HepG2 (cell line): Measurements from ENCODE around the gene SPRED2. TPM values are rescaled to one million over a fixed set of nuclear protein-coding genes. Genes with fewer than 3 reads are reported as not detected.

Source experiments
- ADNP ChIP-seq: sonication (generic); formaldehyde crosslinking; IDR thresholded peaks from 2 replicates; pipeline ENCODE4 v1.4.0; 2020; ENCODE audit warnings: missing genetic modification reagents
- CENPT ChIP-seq: sonication (generic); formaldehyde crosslinking; IDR thresholded peaks from 2 replicates; pipeline ENCODE4 v1.8.0; 2022; ENCODE audit warnings: low read depth, mild to moderate bottlenecking, moderate library complexity, missing genetic modification reagents
- DNMT3B ChIP-seq: conservative IDR thresholded peaks from 2 replicates; pipeline ENCODE4 v1.6.1; 2016; ENCODE audit warnings: missing biosample characterization, control low read depth
- GPBP1L1 ChIP-seq: sonication (generic); formaldehyde crosslinking; IDR thresholded peaks from 2 replicates; pipeline ENCODE4 v1.5.0; 2020; ENCODE audit warnings: mild to moderate bottlenecking, missing genetic modification reagents
- HNRNPUL1 ChIP-seq: fragments of 200-400 bp; formaldehyde crosslinking; IDR thresholded peaks from 2 replicates; pipeline ENCODE4 v1.6.1; 2017; ENCODE audit warnings: low read depth, mild to moderate bottlenecking, low read length, moderate library complexity
- MEIS2 ChIP-seq: sonication (generic); formaldehyde crosslinking; IDR thresholded peaks from 2 replicates; pipeline ENCODE4 v1.9.0; 2021; ENCODE audit warnings: mild to moderate bottlenecking, missing genetic modification reagents
- MTERF4 ChIP-seq: sonication (generic); formaldehyde crosslinking; IDR thresholded peaks from 2 replicates; pipeline ENCODE4 v1.8.0; 2023; ENCODE audit warnings: mild to moderate bottlenecking, missing genetic modification reagents
- RFXAP ChIP-seq: sonication (generic); formaldehyde crosslinking; IDR thresholded peaks from 2 replicates; pipeline ENCODE4 v1.4.0; 2020; ENCODE audit warnings: missing genetic modification reagents, borderline replicate concordance
- SETDB1 ChIP-seq: sonication (generic); formaldehyde crosslinking; IDR thresholded peaks from 2 replicates; pipeline ENCODE4 v1.5.1; 2020; ENCODE audit warnings: missing genetic modification reagents, mild to moderate bottlenecking, borderline replicate concordance
- SKIL ChIP-seq: sonication (generic); formaldehyde crosslinking; IDR thresholded peaks from 2 replicates; pipeline ENCODE4 v1.8.0; 2022; ENCODE audit warnings: missing genetic modification reagents, mild to moderate bottlenecking, moderate library complexity, borderline replicate concordance
- SMAD3 ChIP-seq: sonication (generic); formaldehyde crosslinking; IDR thresholded peaks from 2 replicates; pipeline ENCODE4 v1.4.0; 2020; ENCODE audit warnings: missing genetic modification reagents
- SP140L ChIP-seq: sonication (generic); formaldehyde crosslinking; IDR thresholded peaks from 2 replicates; pipeline ENCODE4 v1.4.0; 2020; ENCODE audit warnings: missing genetic modification reagents, borderline replicate concordance
- SRSF4 ChIP-seq: fragments of 200-400 bp; formaldehyde crosslinking; IDR thresholded peaks from one replicate; pipeline ENCODE4 v1.6.1; 2018; ENCODE audit warnings: mild to moderate bottlenecking, low read depth, low read length, moderate library complexity; ENCODE audit not compliant: poor library complexity, severe bottlenecking
- TBL1XR1 ChIP-seq: fragments of 150-350 bp; IDR thresholded peaks from 2 replicates; pipeline ENCODE4 v1.6.1; 2014; ENCODE audit warnings: borderline replicate concordance, low read length; ENCODE audit not compliant: partially characterized antibody
- TOE1 ChIP-seq: sonication (generic); formaldehyde crosslinking; IDR thresholded peaks from 2 replicates; pipeline ENCODE4 v1.4.0; 2020; ENCODE audit warnings: mild to moderate bottlenecking, missing genetic modification reagents
- ZBTB38 ChIP-seq: sonication (generic); formaldehyde crosslinking; IDR thresholded peaks from 2 replicates; pipeline ENCODE4 v1.5.1; 2020; ENCODE audit warnings: mild to moderate bottlenecking, missing genetic modification reagents
- ZFP82 ChIP-seq: sonication (generic); formaldehyde crosslinking; IDR thresholded peaks from 2 replicates; pipeline ENCODE4 v1.5.1; 2020; ENCODE audit warnings: mild to moderate bottlenecking, missing genetic modification reagents, borderline replicate concordance
- ZNF251 ChIP-seq: sonication (generic); formaldehyde crosslinking; IDR thresholded peaks from 2 replicates; pipeline ENCODE4 v1.9.0; 2021; ENCODE audit warnings: mild to moderate bottlenecking, missing genetic modification reagents
- ZNF256 ChIP-seq: sonication (generic); formaldehyde crosslinking; conservative IDR thresholded peaks from 2 replicates; pipeline ENCODE4 v1.4.0; 2020; ENCODE audit warnings: missing genetic modification reagents
- ZNF580 ChIP-seq: IDR thresholded peaks from 2 replicates; pipeline ENCODE4 v1.6.1; 2016; ENCODE audit warnings: low read depth, borderline replicate concordance
- ZNF670 ChIP-seq: sonication (generic); formaldehyde crosslinking; IDR thresholded peaks from 2 replicates; pipeline ENCODE4 v1.8.0; 2022; ENCODE audit warnings: mild to moderate bottlenecking, missing genetic modification reagents, borderline replicate concordance
- polyA plus RNA-seq, 8 experiments: library from polyadenylated mRNA; depleted of rRNA in 3 of 8; stranded (reverse) in 7 of 8; unstranded in 1 of 8; fragments of >200 nt; fragmentation: Illumina TruSeq in 4 of 8; extraction: Trizol in 4 of 8; gene quantifications; 2 replicates each; pipeline versions ENCODE4 v1.2.1 to v1.2.3, GENCODE V29; 2011 to 2016; ENCODE audit warnings: low read depth in 4 of 8, missing spikeins in 1 of 8, mixed read lengths in 1 of 8; ENCODE audit not compliant: insufficient read depth in 1 of 8
- total RNA-seq, 5 experiments: library from RNA; depleted of rRNA; stranded (reverse); fragments of >200 nt; fragmentation: Illumina TruSeq; extraction: Trizol; gene quantifications; 2 replicates each; pipeline ENCODE4 v1.2.3, GENCODE V29; 2016; ENCODE audit warnings: low read depth in 1 of 5
- TF ChIP-seq, protein P1 (sequence below): IDR thresholded peaks from 2 replicates; pipeline ENCODE4 v1.6.1; 2012; ENCODE audit warnings: low read length, improper control_type of control experiment

SPRED2 gene
- total and polyA plus RNA-seq, 2 of the 13 experiments (the other 11 are each of a cell fraction or from before 2014, with no cell fraction given), result 13.0 to 37.0 TPM

DNA sequence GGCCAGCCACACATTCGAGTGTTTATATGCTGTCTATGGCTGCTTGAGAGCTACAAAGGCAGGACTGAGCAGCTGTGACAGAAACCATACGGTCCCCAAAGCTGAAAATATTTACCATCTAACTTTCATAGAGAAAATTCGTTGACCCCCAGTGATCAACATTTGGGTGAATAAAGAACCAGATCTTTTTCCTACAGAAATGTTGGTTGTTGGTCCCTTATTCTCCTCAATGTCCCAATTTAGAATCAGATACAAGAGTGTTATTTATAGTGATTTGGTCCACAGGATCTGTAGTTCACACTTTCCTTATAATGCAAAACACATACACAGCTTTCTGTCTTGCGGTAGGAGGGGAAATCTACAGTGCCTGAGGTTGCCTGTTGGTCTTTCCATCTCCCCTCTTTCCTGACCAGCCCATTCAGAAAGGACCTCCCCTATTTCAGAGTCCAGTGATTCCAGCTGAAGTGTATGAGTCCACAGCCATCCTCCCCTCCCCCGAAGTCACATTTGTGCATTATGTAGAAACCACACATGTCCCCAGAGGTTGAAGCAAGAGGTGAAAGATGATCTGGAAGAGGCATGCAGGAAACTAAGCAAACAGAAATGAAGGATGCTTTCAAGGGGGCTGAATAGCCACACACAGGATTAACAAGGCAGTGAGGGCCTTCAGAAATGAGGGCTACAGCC is 61.9 kb downstream of the SPRED2 start (continued):
- TF ChIP-seq ZNF670 (CRISPR knock-in tag) (no peak), ZNF251 (CRISPR knock-in tag) (no peak), MEIS2 (no peak), ADNP (no peak), RFXAP (peak; percentile 78; the same call in 1 of the 2 replicates), DNMT3B (CRISPR knock-in tag) (no peak), SETDB1 (no peak), MTERF4 (CRISPR knock-in tag) (no peak; the same call in 1 of the 2 replicates), HNRNPUL1 (no peak), SKIL (CRISPR knock-in tag) (no peak), SP140L (CRISPR knock-in tag) (no peak), ZBTB38 (peak; percentile 52; the same call in 1 of the 2 replicates), GPBP1L1 (CRISPR knock-in tag) (no peak), ZNF256 (no peak), ZFP82 (CRISPR knock-in tag) (no peak), CENPT (CRISPR knock-in tag) (no peak), SMAD3 (CRISPR knock-in tag) (no peak), SRSF4 (no peak), TBL1XR1 (no peak), ZNF580 (CRISPR knock-in tag) (peak; percentile 55; the same call in 1 of the 2 replicates), TOE1 (no peak; the same call in 1 of the 2 replicates)
- TF ChIP-seq, protein P1, sequence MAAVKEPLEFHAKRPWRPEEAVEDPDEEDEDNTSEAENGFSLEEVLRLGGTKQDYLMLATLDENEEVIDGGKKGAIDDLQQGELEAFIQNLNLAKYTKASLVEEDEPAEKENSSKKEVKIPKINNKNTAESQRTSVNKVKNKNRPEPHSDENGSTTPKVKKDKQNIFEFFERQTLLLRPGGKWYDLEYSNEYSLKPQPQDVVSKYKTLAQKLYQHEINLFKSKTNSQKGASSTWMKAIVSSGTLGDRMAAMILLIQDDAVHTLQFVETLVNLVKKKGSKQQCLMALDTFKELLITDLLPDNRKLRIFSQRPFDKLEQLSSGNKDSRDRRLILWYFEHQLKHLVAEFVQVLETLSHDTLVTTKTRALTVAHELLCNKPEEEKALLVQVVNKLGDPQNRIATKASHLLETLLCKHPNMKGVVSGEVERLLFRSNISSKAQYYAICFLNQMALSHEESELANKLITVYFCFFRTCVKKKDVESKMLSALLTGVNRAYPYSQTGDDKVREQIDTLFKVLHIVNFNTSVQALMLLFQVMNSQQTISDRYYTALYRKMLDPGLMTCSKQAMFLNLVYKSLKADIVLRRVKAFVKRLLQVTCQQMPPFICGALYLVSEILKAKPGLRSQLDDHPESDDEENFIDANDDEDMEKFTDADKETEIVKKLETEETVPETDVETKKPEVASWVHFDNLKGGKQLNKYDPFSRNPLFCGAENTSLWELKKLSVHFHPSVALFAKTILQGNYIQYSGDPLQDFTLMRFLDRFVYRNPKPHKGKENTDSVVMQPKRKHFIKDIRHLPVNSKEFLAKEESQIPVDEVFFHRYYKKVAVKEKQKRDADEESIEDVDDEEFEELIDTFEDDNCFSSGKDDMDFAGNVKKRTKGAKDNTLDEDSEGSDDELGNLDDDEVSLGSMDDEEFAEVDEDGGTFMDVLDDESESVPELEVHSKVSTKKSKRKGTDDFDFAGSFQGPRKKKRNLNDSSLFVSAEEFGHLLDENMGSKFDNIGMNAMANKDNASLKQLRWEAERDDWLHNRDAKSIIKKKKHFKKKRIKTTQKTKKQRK, result no peak
